Measurements from ENCODE around the gene PABPN1.

The PABPN1 gene

GRCh38 chr14:23307687-23308644 is 13.3 kb upstream of the PABPN1 start:
- TF ChIP-seq CTCF (IDR thresholded peaks at IDR 0.05; ENCODE audit: borderline replicate concordance, control extremely low read depth, extremely low read depth, insufficient read depth, missing control alignments): no peak
- in situ Hi-C loops (cut with MboI; ENCODE audit: low sequenced_read_pairs, unreplicated experiment): no loop called here
- no peak for DNase-seq (ENCODE audit: low spot score)

- in situ Hi-C loops (cut with MboI; ENCODE audit: low sequenced_read_pairs, unreplicated experiment): no loop called here
- DNase-seq (ENCODE audit: low spot score): no peak
- no peak for TF ChIP-seq CTCF (IDR thresholded peaks at IDR 0.05; ENCODE audit: borderline replicate concordance, control extremely low read depth, extremely low read depth, insufficient read depth, missing control alignments)
Measured at GRCh38 chr14:23308721-23309445, 12.4 kb upstream of the PABPN1 start.

GRCh38 chr14:23310546-23310945 is 10.7 kb upstream of the PABPN1 start:
- TF ChIP-seq CTCF (IDR thresholded peaks at IDR 0.05; ENCODE audit: borderline replicate concordance, control extremely low read depth, extremely low read depth, insufficient read depth, missing control alignments): no peak
- DNase-seq (ENCODE audit: low spot score): no peak
- in situ Hi-C loops (cut with MboI; ENCODE audit: low sequenced_read_pairs, unreplicated experiment): no loop called here

- in situ Hi-C loops (cut with MboI; ENCODE audit: low sequenced_read_pairs, unreplicated experiment): no loop called here
- no peak for DNase-seq (ENCODE audit: low spot score)
- no peak for TF ChIP-seq CTCF (IDR thresholded peaks at IDR 0.05; ENCODE audit: borderline replicate concordance, control extremely low read depth, extremely low read depth, insufficient read depth, missing control alignments)
Measured at GRCh38 chr14:23316300-23316699, 5.0 kb upstream of the PABPN1 start.

- no peak for DNase-seq (ENCODE audit: low spot score)
- in situ Hi-C loops (cut with MboI; ENCODE audit: low sequenced_read_pairs, unreplicated experiment): no loop called here
- no peak for TF ChIP-seq CTCF (IDR thresholded peaks at IDR 0.05; ENCODE audit: borderline replicate concordance, control extremely low read depth, extremely low read depth, insufficient read depth, missing control alignments)
Measured at GRCh38 chr14:23319746-23320583, 1.3 kb upstream of the PABPN1 start.

Data from GM13976 (cell line).